Urothelium cell line (cell line): ENCODE data around the gene ZNF232.
"Not testable (repeated sequence)": the region's sequence is repeated elsewhere in the genome, so short reads cannot be mapped to it uniquely, and the experiment has no call there.

Source experiments
- DNase-seq: peaks from one replicate; pipeline ENCODE4 v3.0.0; 2011; ENCODE audit warnings: low spot score, mixed read lengths
- FAIRE-seq: peaks from 2 replicates; lab custom pipeline; 2011; peaks lifted over from hg19 to GRCh38; lab: Jason Lieb, UNC

Gene ZNF232

GRCh38 chr17:5130261-5130660, 18.6 kb upstream of the ZNF232 start:
- not testable (repeated sequence) for DNase-seq, FAIRE-seq

- DNase-seq, FAIRE-seq: not testable (repeated sequence)
These were observed 18.1 kb upstream of the ZNF232 start for GRCh38 chr17:5129770-5130169.

GRCh38 chr17:5128905-5129535, 17.3 kb upstream of the ZNF232 start:
- no peak for FAIRE-seq
- DNase-seq = no peak

- FAIRE-seq = not testable (repeated sequence)
These were observed 16.7 kb upstream of the ZNF232 start for GRCh38 chr17:5128387-5128786.

GRCh38 chr17:5127910-5128309, 16.2 kb upstream of the ZNF232 start:
- FAIRE-seq (no peak), DNase-seq (no peak)

More at GRCh38 chr17:5128387-5128786, 16.7 kb upstream of the ZNF232 start:
- DNase-seq = not testable (repeated sequence)

GRCh38 chr17:5126719-5127488, 15.2 kb upstream of the ZNF232 start:
- FAIRE-seq (no peak), DNase-seq (no peak)

- not testable (repeated sequence) for FAIRE-seq, DNase-seq
These were observed 13.2 kb upstream of the ZNF232 start for GRCh38 chr17:5124896-5125295.

GRCh38 chr17:5124125-5124760, 12.6 kb upstream of the ZNF232 start:
- DNase-seq, FAIRE-seq: not testable (repeated sequence)

- FAIRE-seq = peak; percentile 32
- DNase-seq = no peak
These were observed 11.9 kb upstream of the ZNF232 start for GRCh38 chr17:5123343-5124124.

- FAIRE-seq (no peak), DNase-seq (peak; percentile 25)
These were observed 11.1 kb upstream of the ZNF232 start for GRCh38 chr17:5122586-5123342.

GRCh38 chr17:5122056-5122455, 10.4 kb upstream of the ZNF232 start:
- not testable (repeated sequence) for FAIRE-seq

GRCh38 chr17:5121186-5121841, 9.6 kb upstream of the ZNF232 start:
- FAIRE-seq = no peak
- DNase-seq = no peak

More at GRCh38 chr17:5122056-5122455, 10.4 kb upstream of the ZNF232 start:
- DNase-seq = not testable (repeated sequence)

GRCh38 chr17:5120436-5121185, 8.9 kb upstream of the ZNF232 start:
- DNase-seq, FAIRE-seq: not testable (repeated sequence)

- no peak for DNase-seq
- no peak for FAIRE-seq
These were observed 8.4 kb upstream of the ZNF232 start for GRCh38 chr17:5120036-5120435.

- FAIRE-seq (no peak), DNase-seq (no peak)
These were observed 6.5 kb upstream of the ZNF232 start for GRCh38 chr17:5118219-5118618.

GRCh38 chr17:5115673-5116651, 4.3 kb upstream of the ZNF232 start, which contains the start of gene USP6:
USP6 (plus strand) TSS chr17:5116032; CDS start chr17:5130368, 14,336 bp downstream.
- DNase-seq (no peak), FAIRE-seq (no peak)

GRCh38 chr17:5110816-5111215, 862 bp downstream of the ZNF232 start:
- DNase-seq (no peak), FAIRE-seq (no peak)

GRCh38 chr17:5100832-5101231, 10.8 kb downstream of the ZNF232 start:
- no peak for DNase-seq

More at GRCh38 chr17:5100832-5101231, 10.8 kb downstream of the ZNF232 start:
- FAIRE-seq = no peak
